ENCODE data around the gene NUP43.

NUP43 gene, protein sequence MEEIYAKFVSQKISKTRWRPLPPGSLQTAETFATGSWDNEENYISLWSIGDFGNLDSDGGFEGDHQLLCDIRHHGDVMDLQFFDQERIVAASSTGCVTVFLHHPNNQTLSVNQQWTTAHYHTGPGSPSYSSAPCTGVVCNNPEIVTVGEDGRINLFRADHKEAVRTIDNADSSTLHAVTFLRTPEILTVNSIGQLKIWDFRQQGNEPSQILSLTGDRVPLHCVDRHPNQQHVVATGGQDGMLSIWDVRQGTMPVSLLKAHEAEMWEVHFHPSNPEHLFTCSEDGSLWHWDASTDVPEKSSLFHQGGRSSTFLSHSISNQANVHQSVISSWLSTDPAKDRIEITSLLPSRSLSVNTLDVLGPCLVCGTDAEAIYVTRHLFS

DNA sequence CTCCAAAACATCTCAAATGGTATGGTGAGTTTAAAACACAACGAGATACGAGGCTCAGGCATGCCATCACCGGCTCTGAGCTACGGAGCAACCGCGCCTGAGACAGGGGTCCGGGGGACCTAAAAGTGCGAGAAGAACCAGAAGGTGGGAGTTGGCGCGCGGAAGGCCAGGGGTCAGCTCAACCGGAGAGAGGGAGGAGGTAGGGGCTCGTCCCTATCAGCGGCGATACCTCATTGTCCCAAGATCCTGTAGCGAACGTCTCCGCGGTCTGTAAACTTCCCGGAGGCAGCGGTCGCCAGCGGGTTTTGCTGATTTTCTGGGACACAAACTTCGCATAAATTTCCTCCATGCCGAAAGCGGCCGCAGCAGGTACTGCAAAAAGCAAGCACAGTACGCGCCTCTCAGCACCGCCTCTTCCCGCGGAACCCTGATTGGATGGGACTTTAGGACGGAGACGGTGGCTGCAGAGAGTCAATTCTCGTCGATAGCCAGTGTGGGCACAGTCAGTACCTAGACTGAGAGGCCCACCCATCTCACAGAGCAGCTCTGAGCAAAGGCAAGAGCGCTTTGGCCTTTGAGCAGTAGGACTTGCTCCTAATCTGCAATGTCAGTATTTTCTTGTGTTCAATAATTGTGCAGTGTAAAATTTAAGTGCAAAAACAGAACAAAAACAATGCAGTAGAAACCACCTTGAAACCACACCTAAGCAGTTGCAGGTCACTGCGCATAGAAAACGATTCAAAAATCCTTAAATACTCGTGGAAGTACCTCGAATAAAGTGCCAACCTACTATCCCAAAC lies at the start of gene NUP43:
Gene NUP43 (minus strand): TSS at position 383 of the 800 bp plus-strand sequence. CDS start 34 bp downstream, at position 349.
- H3K9ac ChIP-seq (ENCODE audit: insufficient read length): peak within 1 kb of the TSS; percentile 92
- DNase-seq (ENCODE audit: low read depth, low spot score): peak; percentile 90
- TF ChIP-seq EZH2 (IDR thresholded peaks at IDR 0.05) (no peak), FOXP2 (optimal IDR thresholded peaks at IDR 0.05; ENCODE audit: control extremely low read depth, extremely low read length, insufficient read depth) (no peak), POLR2AphosphoS5 (IDR thresholded peaks at IDR 0.05; ENCODE audit: borderline replicate concordance, low read depth, low read length) (peak; percentile 95)
- no peaks in the 10 kb centered on the region for H3K9me3 ChIP-seq (ENCODE audit: low read depth, low read length)
- H3K36me3 ChIP-seq (ENCODE audit: insufficient read depth, low read length): peaks cover 23% of the 10 kb centered on the region
- peak within 1 kb of the TSS; percentile 91 for H3K4me3 ChIP-seq
- H3K27ac ChIP-seq: peak within 1 kb of the TSS; percentile 54; the same call in 1 of the 2 replicates

DNA sequence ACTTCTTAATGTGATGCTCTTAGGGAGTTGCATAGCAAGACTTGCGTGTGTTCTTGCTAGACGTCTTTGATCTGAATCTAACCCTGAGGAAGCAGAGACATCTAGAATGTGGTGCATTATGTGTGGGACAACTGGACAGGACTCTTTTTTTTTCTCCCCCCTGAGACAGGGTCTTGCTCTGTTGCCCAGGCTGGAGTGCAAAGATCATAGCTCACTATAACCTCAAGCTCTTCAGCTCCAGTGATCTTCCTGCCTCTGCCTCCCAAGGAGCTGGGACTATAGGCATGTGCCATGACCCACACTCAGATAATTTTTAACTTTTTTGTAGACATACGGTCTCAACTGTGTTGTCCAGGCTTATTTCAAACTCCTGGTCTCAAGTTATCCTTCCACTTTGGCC lies 37.2 kb upstream of the NUP43 start:
- Histone ChIP-seq H3K4me3 (no peak overlapping the region), H3K9me3 (ENCODE audit: low read depth, low read length) (no peaks in the 10 kb centered on the region), H3K36me3 (ENCODE audit: insufficient read depth, low read length) (peaks cover 15% of the 10 kb centered on the region), H3K9ac (ENCODE audit: insufficient read length) (no peak overlapping the region), H3K27ac (no peak overlapping the region)
- TF ChIP-seq POLR2AphosphoS5 (IDR thresholded peaks at IDR 0.05; ENCODE audit: borderline replicate concordance, low read depth, low read length) (no peak), EZH2 (IDR thresholded peaks at IDR 0.05) (no peak), FOXP2 (optimal IDR thresholded peaks at IDR 0.05; ENCODE audit: control extremely low read depth, extremely low read length, insufficient read depth) (no peak)
- DNase-seq (ENCODE audit: low read depth, low spot score): no peak

DNA sequence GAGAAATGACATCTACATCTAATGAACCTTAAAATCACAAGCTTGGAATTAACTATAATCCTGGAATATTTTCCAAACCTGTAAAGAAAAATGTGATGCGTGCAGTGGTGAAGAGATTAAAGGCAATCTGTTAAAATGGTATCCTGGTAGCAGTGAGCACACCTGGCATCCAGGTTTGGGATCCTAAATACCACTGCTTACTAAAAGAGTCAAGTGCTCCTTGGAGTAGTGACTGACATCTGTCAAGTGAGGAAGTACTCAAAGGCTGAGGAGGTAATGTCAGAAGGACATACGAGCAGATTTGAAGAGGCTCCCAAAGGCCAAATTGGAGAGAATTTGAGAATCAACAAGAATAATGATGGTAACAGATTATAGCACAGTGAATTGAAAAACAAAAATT lies 36.0 kb upstream of the NUP43 start:
- Histone ChIP-seq H3K27ac (no peak overlapping the region), H3K9me3 (ENCODE audit: low read depth, low read length) (no peaks in the 10 kb centered on the region), H3K36me3 (ENCODE audit: insufficient read depth, low read length) (peaks cover 18% of the 10 kb centered on the region), H3K9ac (ENCODE audit: insufficient read length) (no peak overlapping the region), H3K4me3 (no peak overlapping the region)
- no peak for TF ChIP-seq EZH2 (IDR thresholded peaks at IDR 0.05)
- no peak for DNase-seq (ENCODE audit: low read depth, low spot score)

DNA sequence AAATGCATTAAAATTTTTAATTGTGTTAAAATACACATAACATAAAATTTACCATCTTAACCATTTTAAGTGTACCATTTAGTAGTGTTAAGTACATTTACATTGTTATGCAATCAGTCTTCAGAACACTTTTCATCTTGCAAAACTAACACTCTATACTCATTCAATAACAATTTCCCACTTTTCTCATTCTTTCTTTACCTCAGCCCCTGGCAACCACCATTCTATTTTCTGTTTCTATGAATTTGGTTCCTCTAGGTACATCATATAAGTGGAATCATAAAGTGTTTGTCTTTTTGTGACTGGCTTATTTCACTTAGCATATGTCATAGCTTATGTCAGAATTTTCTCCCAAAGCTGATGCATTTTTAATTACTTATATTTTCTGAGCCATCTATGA lies 35.4 kb upstream of the NUP43 start:
- Histone ChIP-seq H3K9me3 (ENCODE audit: low read depth, low read length) (no peaks in the 10 kb centered on the region), H3K9ac (ENCODE audit: insufficient read length) (no peak overlapping the region), H3K27ac (no peak overlapping the region), H3K36me3 (ENCODE audit: insufficient read depth, low read length) (peaks cover 18% of the 10 kb centered on the region), H3K4me3 (no peak overlapping the region)
- TF ChIP-seq POLR2AphosphoS5 (IDR thresholded peaks at IDR 0.05; ENCODE audit: borderline replicate concordance, low read depth, low read length) (no peak), FOXP2 (optimal IDR thresholded peaks at IDR 0.05; ENCODE audit: control extremely low read depth, extremely low read length, insufficient read depth) (no peak), EZH2 (IDR thresholded peaks at IDR 0.05) (no peak)
- no peak for DNase-seq (ENCODE audit: low read depth, low spot score)

DNA sequence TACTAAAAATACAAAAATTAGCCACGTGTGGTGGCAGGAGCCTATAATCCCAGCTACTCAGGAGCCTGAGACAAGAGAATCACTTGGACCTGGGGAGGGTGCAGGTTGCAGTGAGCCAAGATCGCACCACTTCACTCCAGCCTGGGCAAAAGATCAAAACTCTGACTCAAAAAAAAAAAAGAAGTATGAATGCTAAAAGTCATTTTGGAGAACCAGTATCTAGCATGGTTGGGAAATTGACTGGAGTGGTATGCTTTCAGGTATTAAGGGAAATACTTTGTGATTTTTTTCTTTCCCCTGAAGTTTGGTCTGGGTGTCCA lies 33.3 kb upstream of the NUP43 start:
- Histone ChIP-seq H3K9ac (ENCODE audit: insufficient read length) (no peak overlapping the region), H3K9me3 (ENCODE audit: low read depth, low read length) (no peaks in the 10 kb centered on the region), H3K27ac (no peak overlapping the region), H3K36me3 (ENCODE audit: insufficient read depth, low read length) (peaks cover 28% of the 10 kb centered on the region), H3K4me3 (no peak overlapping the region)
- DNase-seq (ENCODE audit: low read depth, low spot score): no peak
- TF ChIP-seq POLR2AphosphoS5 (IDR thresholded peaks at IDR 0.05; ENCODE audit: borderline replicate concordance, low read depth, low read length) (no peak), FOXP2 (optimal IDR thresholded peaks at IDR 0.05; ENCODE audit: control extremely low read depth, extremely low read length, insufficient read depth) (no peak), EZH2 (IDR thresholded peaks at IDR 0.05) (no peak)

DNA sequence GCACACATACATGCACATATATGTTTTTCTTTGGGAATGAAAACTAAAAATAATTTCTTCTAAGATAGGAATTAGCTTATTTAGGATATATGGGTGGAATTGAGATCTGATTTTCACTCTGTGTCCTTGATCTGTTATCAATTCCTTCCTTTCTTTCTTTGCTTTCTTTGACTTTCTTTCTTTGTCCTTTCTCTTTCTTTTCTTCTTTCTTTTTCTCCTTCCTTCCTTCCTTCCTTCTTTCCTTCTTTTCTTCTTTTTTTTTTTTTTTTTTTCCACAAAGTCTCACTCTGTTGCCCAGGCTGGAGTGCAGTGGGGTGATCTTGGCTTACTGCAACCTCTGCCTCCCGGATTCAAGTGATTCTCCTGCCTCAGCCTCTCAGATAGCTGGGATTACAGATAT lies 31.3 kb upstream of the NUP43 start:
- Histone ChIP-seq H3K36me3 (ENCODE audit: insufficient read depth, low read length) (peaks cover 35% of the 10 kb centered on the region), H3K27ac (no peak overlapping the region), H3K9me3 (ENCODE audit: low read depth, low read length) (no peaks in the 10 kb centered on the region), H3K9ac (ENCODE audit: insufficient read length) (no peak overlapping the region), H3K4me3 (no peak overlapping the region)
- DNase-seq (ENCODE audit: low read depth, low spot score): no peak
- no peak for TF ChIP-seq FOXP2 (optimal IDR thresholded peaks at IDR 0.05; ENCODE audit: control extremely low read depth, extremely low read length, insufficient read depth)
- TF ChIP-seq EZH2 (IDR thresholded peaks at IDR 0.05): no peak
- TF ChIP-seq POLR2AphosphoS5 (IDR thresholded peaks at IDR 0.05; ENCODE audit: borderline replicate concordance, low read depth, low read length): no peak

DNA sequence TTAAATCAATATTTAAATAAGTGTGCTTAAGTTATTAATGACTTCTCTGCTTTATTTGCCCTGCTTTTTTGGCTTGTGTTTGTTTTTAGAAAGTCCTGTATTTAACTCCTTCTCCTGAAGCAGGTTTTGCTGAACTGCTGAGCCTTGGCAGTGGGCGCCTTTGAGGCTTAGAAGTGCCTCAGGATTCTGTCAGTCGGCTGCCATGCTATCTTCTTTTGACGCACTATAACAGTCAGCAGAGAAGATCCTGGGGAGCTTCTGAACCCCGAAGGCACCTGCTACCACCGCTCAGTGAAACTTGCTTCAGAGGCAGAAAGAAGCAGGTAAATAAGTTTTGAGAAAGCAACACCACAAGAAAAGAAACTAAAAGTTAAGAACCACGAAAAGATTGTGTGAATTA lies 25.6 kb upstream of the NUP43 start:
- TF ChIP-seq FOXP2 (optimal IDR thresholded peaks at IDR 0.05; ENCODE audit: control extremely low read depth, extremely low read length, insufficient read depth): no peak
- TF ChIP-seq EZH2 (IDR thresholded peaks at IDR 0.05): no peak
- no peak for TF ChIP-seq POLR2AphosphoS5 (IDR thresholded peaks at IDR 0.05; ENCODE audit: borderline replicate concordance, low read depth, low read length)
- peaks cover 51% of the 10 kb centered on the region for H3K36me3 ChIP-seq (ENCODE audit: insufficient read depth, low read length)
- no peak for DNase-seq (ENCODE audit: low read depth, low spot score)
- no peak overlapping the region for H3K27ac ChIP-seq
- no peak overlapping the region for H3K4me3 ChIP-seq
- no peak overlapping the region for H3K9ac ChIP-seq (ENCODE audit: insufficient read length)
- no peaks in the 10 kb centered on the region for H3K9me3 ChIP-seq (ENCODE audit: low read depth, low read length)

DNA sequence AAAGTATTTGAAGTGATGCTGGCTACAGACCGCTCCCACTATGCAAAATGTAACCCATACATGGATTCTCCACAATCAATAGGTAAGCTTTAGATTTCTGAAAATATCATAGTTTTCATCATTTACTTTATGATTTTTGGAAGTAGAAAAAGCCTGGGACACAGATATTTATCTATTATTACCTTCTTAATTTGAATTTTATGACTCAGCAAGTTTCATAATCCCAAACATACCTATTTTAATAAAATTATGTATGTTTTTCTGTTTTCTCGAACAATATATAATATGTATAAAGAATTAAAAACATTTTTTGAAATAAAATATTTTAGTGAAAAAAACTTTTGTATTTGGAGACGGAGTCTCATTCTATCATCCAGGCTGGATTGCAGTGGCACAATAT lies 24.9 kb upstream of the NUP43 start:
- peaks cover 4% of the 10 kb centered on the region; the same call in 1 of the 2 replicates for H3K9me3 ChIP-seq (ENCODE audit: low read depth, low read length)
- H3K9ac ChIP-seq (ENCODE audit: insufficient read length): no peak overlapping the region
- peaks cover 59% of the 10 kb centered on the region for H3K36me3 ChIP-seq (ENCODE audit: insufficient read depth, low read length)
- no peak overlapping the region for H3K27ac ChIP-seq
- no peak for DNase-seq (ENCODE audit: low read depth, low spot score)
- no peak overlapping the region for H3K4me3 ChIP-seq
- TF ChIP-seq FOXP2 (optimal IDR thresholded peaks at IDR 0.05; ENCODE audit: control extremely low read depth, extremely low read length, insufficient read depth) (no peak), EZH2 (IDR thresholded peaks at IDR 0.05) (no peak), POLR2AphosphoS5 (IDR thresholded peaks at IDR 0.05; ENCODE audit: borderline replicate concordance, low read depth, low read length) (no peak)

Data from SK-N-MC (cell line).